ENCODE results near the gene TDRD10.

The TDRD10 gene

GRCh38 chr1:154571244-154571963, 69.4 kb downstream of the TDRD10 start:
- peaks cover 17% of the 10 kb centered on the region for H3K27me3 ChIP-seq (ENCODE audit: insufficient read depth, low read length, poor library complexity)
- ATAC-seq (ENCODE audit: insufficient read depth, low read depth): no peak

GRCh38 chr1:154571964-154572288, 69.9 kb downstream of the TDRD10 start:
- Histone ChIP-seq H4K20me1 (ENCODE audit: insufficient read depth, low read length) (peaks cover 34% of the 10 kb centered on the region), H3K9me3 (ENCODE audit: insufficient read depth, low read length, severe bottlenecking) (no peaks in the 10 kb centered on the region), H3K79me2 (ENCODE audit: insufficient read depth, low read length) (no peaks in the 10 kb centered on the region), H3K9ac (ENCODE audit: low read depth, low read length) (no peak overlapping the region), H2AFZ (ENCODE audit: low read depth, low read length) (no peak overlapping the region), H3K27ac (ENCODE audit: low read length) (no peak overlapping the region), H3K36me3 (ENCODE audit: insufficient read depth, low read length) (no peaks in the 10 kb centered on the region), H3K4me1 (ENCODE audit: insufficient read depth, low read length) (peaks cover 7% of the 10 kb centered on the region), H3K4me3 (ENCODE audit: low read depth in 1 of 2, low read length in 2 of 2) (no peak overlapping the region), H3K27me3 (ENCODE audit: insufficient read depth, low read length, poor library complexity) (peaks cover 17% of the 10 kb centered on the region), H3K4me2 (ENCODE audit: insufficient read depth, low read length) (no peak overlapping the region)
- DNase-seq (no peak), ATAC-seq (ENCODE audit: insufficient read depth, low read depth) (no peak)
- TF ChIP-seq CTCF (IDR thresholded peaks at IDR 0.05; ENCODE audit: borderline replicate concordance, extremely low read depth, low read length, poor library complexity, severe bottlenecking) (no peak), EZH2 (IDR thresholded peaks at IDR 0.05; ENCODE audit: borderline replicate concordance, low read depth, low read length, severe bottlenecking) (no peak)

More at GRCh38 chr1:154571244-154571963, 69.4 kb downstream of the TDRD10 start:
- no peak for TF ChIP-seq EZH2 (IDR thresholded peaks at IDR 0.05; ENCODE audit: borderline replicate concordance, low read depth, low read length, severe bottlenecking)
- TF ChIP-seq CTCF (IDR thresholded peaks at IDR 0.05; ENCODE audit: borderline replicate concordance, extremely low read depth, low read length, poor library complexity, severe bottlenecking): no peak
- H4K20me1 ChIP-seq (ENCODE audit: insufficient read depth, low read length): peaks cover 29% of the 10 kb centered on the region
- no peak overlapping the region for H2AFZ ChIP-seq (ENCODE audit: low read depth, low read length)
- H3K4me3 ChIP-seq (ENCODE audit: low read depth in 1 of 2, low read length in 2 of 2): no peak overlapping the region
- H3K27ac ChIP-seq (ENCODE audit: low read length): no peak overlapping the region
- no peak overlapping the region for H3K9ac ChIP-seq (ENCODE audit: low read depth, low read length)
- H3K4me1 ChIP-seq (ENCODE audit: insufficient read depth, low read length): peaks cover 7% of the 10 kb centered on the region
- H3K9me3 ChIP-seq (ENCODE audit: insufficient read depth, low read length, severe bottlenecking): no peaks in the 10 kb centered on the region
- H3K79me2 ChIP-seq (ENCODE audit: insufficient read depth, low read length): no peaks in the 10 kb centered on the region
- no peaks in the 10 kb centered on the region for H3K36me3 ChIP-seq (ENCODE audit: insufficient read depth, low read length)
- DNase-seq: no peak
- no peak overlapping the region for H3K4me2 ChIP-seq (ENCODE audit: insufficient read depth, low read length)

GRCh38 chr1:154572468-154573167, 70.6 kb downstream of the TDRD10 start:
- H3K4me3 ChIP-seq (ENCODE audit: low read depth in 1 of 2, low read length in 2 of 2): no peak overlapping the region
- TF ChIP-seq EZH2 (IDR thresholded peaks at IDR 0.05; ENCODE audit: borderline replicate concordance, low read depth, low read length, severe bottlenecking): no peak
- TF ChIP-seq CTCF (IDR thresholded peaks at IDR 0.05; ENCODE audit: borderline replicate concordance, extremely low read depth, low read length, poor library complexity, severe bottlenecking): no peak

More at GRCh38 chr1:154572468-154573167, 70.6 kb downstream of the TDRD10 start:
- Histone ChIP-seq H4K20me1 (ENCODE audit: insufficient read depth, low read length) (peaks cover 36% of the 10 kb centered on the region), H3K9ac (ENCODE audit: low read depth, low read length) (no peak overlapping the region), H3K27ac (ENCODE audit: low read length) (no peak overlapping the region), H3K36me3 (ENCODE audit: insufficient read depth, low read length) (no peaks in the 10 kb centered on the region), H3K9me3 (ENCODE audit: insufficient read depth, low read length, severe bottlenecking) (no peaks in the 10 kb centered on the region), H3K79me2 (ENCODE audit: insufficient read depth, low read length) (no peaks in the 10 kb centered on the region), H3K4me1 (ENCODE audit: insufficient read depth, low read length) (peaks cover 6% of the 10 kb centered on the region), H2AFZ (ENCODE audit: low read depth, low read length) (no peak overlapping the region), H3K27me3 (ENCODE audit: insufficient read depth, low read length, poor library complexity) (peaks cover 14% of the 10 kb centered on the region), H3K4me2 (ENCODE audit: insufficient read depth, low read length) (no peak overlapping the region)
- DNase-seq (no peak), ATAC-seq (ENCODE audit: insufficient read depth, low read depth) (no peak)
